HG03565 (cell line): ENCODE measurements around the gene XRRA1.
"Not testable (repeated sequence)": the region's sequence is repeated elsewhere in the genome, so short reads cannot be mapped to it uniquely, and the experiment has no call there.

Experiments
- ATAC-seq: cut with Tn5 transposase; IDR thresholded peaks from one replicate; pipeline ENCODE4 v1.9.1; 2021; ENCODE audit warnings: mild to moderate bottlenecking, moderate library complexity; ENCODE audit not compliant: unreplicated experiment

XRRA1 gene, protein sequence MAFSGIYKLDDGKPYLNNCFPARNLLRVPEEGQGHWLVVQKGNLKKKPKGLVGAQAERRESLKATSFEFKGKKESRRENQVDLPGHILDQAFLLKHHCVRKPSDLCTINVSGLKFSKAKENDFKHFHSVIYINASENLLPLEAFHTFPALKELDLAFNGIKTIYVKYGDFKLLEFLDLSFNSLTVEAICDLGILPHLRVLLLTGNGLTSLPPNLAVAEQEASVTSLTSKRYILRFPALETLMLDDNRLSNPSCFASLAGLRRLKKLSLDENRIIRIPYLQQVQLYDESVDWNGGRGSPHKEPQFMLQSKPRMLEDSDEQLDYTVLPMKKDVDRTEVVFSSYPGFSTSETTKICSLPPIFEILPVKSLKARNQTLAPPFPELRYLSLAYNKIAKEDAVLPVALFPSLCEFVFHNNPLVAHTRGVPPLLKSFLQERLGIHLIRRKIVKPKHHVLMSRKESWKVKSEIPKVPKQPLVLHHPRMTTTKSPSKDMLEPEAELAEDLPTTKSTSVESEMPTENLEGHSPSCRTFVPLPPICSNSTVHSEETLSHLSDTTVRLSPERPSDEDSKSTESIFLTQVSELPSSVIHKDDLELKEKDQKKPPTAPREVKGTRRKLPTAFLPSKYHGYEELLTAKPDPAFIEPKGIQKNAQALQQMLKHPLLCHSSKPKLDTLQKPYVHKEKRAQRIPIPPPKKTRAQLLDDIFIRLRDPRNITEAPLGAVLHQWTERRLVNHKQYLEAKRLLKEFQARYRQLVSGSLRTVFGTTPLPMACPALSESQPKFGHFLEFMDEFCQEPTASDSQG

DNA sequence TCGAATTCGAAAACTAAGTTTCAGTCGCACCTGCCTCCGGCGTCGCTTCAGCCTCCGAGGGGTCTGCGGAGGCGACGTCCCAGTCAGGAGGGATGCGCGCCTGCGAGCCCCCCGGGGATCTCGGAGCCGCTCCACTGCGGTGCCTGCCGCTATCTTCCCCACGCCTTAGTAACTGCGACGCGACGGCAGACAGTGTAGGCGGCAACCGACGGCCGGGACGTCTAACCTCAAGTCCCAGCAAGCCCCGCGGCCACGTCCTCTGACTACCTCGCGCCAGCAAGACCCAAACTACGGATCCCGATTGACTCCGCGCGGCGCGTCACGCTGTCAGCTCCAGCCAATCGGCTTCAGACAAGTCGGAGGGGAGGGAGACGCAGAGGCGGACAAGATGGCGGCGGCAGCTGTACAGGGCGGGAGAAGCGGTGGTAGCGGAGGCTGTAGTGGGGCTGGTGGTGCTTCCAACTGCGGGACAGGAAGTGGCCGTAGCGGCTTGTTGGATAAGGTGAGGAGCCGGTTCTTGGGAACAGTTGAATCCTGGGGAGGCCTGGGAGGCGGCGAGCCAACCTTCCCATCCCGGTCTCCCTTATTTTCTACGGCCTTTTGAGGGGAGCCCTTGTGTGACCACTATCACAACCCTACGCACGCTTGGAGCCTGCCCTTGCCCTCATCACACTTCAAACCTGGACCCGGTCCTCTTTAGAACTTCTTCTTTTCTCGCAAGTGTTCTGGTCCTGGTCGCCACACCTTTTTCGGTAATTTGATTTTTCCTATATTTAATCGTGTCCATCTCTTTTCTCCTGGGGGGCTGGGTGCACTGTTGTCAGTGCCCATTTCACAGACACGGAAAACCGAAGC is at the start of gene XRRA1, which contains the start of gene SPCS2:
Gene XRRA1 (minus strand): TSS at position 194 of the 855 bp plus-strand sequence. CDS start 8,213 bp downstream, outside the sequence.
Gene SPCS2 (plus strand): TSS at position 369 of the 855 bp plus-strand sequence. CDS start 20 bp downstream, at position 389.
- peak; percentile 92 for ATAC-seq

DNA sequence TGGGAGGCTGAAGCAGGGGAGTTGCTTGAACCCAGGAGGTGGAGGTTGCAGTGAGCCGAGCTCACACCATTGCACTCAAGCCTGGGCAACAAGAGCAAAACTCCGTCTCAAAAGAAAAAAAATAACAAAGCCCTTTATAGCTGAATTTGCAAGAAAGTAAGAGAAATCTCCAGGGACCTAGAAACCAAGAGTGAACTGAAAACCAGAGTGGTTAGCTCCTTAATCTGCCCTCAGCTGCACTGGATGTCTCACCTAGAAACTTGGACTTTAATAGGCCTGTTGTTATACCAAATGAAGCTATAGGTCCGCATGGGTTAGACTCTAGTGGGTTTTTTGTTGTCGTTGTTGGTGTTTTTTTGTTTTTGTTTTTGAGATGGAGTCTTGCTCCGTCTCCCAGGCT is 44.0 kb upstream of the XRRA1 start:
- no peak for ATAC-seq

DNA sequence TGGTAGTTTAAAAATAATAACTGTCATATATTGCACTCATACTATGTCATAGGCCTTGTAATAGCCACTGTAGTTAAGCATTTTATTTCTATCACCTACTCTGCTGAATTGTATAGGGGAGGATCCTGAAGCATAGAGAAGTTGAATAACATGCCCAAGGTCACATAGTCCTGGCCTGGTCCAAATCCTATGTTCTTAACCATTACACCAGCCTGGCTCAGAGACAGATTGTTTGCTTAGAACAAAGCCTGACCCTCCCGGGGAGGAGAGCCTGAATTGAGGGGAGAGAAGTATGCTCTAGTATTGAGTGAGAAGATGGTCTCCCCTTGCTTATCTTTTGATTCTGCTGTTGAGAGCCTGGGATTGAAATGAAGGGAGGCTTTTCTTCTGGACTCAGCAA is 42.0 kb upstream of the XRRA1 start:
- ATAC-seq = no peak

DNA sequence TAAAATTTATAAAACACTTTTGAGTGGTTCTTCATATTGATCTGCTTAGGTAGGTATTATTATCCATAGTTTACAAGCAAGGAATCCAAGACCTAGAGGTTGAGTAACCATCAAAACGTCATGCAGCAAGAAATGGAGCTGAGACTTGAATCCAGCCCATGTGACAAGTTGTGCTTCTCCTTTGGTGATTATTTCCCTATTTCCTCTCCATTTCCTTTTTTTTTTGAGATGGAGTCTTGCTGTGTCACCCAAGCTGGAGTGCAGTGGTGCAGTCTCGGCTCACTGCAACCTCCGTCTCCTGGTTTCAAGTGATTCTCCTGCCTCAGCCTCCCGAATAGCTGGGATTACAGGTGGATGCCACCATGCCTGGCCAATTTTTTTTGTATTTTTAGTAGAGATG is 41.3 kb upstream of the XRRA1 start:
- not testable (repeated sequence) for ATAC-seq

DNA sequence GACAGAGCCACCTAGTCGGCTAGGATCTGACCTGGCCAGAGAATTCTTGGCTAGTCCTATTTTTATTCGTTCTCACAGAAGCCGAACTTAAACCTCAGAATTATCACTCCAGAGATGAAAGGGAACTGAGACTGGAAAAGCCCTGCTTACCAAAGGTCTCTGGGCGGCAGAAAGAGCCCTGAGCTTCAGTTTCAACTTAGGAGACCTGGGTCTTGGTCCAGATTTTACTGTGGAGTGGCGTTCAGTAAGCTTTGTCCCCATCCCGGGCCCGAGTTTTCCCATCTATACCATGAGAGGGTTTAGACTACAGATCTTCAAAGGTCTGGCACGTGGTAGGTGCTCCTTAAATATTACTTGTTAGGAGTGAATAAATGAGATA is 40.4 kb upstream of the XRRA1 start:
- no peak for ATAC-seq

GRCh38 chr11:74988541-74989259 is 39.8 kb upstream of the XRRA1 start, which contains the start of gene NEU3:
Gene NEU3 (plus strand): TSS chr11:74988933. CDS start chr11:74989061, 128 bp downstream.
- peak; percentile 60 for ATAC-seq

GRCh38 chr11:74984730-74985129 is 35.8 kb upstream of the XRRA1 start:
- no peak for ATAC-seq

DNA sequence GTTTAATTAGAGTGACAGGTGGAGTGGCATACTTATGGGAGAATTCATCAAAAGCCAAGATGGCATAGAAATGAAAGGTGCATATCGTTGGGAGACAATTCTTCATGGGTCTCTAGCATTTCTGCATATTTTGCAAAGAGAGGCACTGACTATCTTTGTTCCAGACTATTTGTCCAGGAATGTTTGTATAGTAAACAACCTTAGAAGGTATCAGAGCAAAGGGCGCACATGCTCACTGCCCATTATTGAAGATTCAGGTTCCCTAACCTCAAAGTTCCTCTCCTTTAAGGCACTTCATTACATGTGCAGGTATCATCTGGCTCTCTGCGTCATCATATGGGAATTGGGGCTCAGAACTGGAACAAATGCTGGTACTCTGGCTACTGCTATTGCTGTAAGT is 35.2 kb upstream of the XRRA1 start:
- ATAC-seq = no peak

GRCh38 chr11:74981888-74982287 is 33.0 kb upstream of the XRRA1 start:
- ATAC-seq = no peak

- ATAC-seq = no peak
Measured at GRCh38 chr11:74980634-74981033, 31.7 kb upstream of the XRRA1 start.

DNA sequence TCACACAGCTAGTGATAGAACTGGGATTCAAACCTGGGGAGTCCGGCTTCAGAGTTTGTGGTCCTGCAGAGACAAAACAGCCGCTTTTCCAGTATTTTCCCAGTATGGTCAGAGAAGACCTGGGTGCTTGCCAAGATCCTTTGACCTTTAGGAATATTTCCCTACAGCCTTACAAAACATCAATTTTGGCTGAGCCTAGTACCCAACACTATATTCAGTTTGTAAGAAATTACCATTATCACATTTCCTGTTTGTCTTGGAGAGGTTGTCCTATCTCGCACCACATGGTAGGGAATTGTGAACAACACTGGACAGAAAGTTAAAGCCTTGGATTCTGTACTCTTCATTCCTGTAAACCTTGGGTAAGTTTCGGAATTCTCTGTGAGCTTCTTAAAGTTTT is 29.1 kb upstream of the XRRA1 start:
- no peak for ATAC-seq

- ATAC-seq = no peak
Measured at GRCh38 chr11:74971424-74971823, 22.5 kb upstream of the XRRA1 start.

DNA sequence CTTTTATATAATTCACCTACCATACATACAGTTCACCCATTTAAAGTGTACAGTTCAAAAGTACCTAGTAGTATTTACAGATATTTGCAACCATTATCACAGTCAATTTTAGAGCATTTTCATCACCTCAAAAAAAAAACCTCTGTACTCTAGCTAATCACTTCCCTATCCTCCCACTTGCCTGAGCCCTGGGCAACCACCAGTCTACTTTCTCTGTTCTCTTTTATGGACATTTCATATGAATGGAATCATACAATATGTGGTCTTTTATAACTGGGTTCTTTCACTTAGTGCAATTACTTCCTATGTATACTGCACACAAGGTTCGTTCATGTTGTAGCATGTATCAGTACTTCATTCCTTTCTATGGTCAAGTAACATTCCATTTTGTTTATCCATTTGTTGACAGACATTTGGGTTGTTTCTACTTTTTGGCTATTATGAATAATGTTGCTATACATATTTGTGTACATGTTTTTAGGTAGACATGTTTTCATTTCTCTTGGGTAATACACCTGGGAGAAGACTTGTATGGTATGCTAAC is 22.0 kb upstream of the XRRA1 start:
- no peak for ATAC-seq

DNA sequence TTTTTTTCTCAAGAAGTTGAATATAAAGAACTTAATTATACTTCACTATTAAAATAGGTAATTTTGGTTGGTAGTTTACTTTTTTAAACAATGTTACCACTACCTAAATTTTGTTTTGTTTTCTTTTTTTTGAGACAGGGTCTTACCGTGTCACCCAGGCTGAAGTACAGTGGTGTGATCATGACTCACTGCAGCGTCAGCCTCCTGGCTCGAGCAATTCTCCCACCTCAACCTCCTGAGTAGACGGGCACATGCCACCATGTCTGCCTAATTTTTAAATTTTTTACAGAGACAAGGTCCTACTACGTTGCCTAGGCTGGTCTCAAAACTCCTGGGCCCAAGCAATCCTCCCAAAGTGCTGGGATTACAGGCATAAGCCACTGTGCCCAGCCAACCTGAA is 17.8 kb upstream of the XRRA1 start:
- ATAC-seq = no peak

- ATAC-seq = not testable (repeated sequence)
Measured at GRCh38 chr11:74960128-74960527, 11.2 kb upstream of the XRRA1 start.

DNA sequence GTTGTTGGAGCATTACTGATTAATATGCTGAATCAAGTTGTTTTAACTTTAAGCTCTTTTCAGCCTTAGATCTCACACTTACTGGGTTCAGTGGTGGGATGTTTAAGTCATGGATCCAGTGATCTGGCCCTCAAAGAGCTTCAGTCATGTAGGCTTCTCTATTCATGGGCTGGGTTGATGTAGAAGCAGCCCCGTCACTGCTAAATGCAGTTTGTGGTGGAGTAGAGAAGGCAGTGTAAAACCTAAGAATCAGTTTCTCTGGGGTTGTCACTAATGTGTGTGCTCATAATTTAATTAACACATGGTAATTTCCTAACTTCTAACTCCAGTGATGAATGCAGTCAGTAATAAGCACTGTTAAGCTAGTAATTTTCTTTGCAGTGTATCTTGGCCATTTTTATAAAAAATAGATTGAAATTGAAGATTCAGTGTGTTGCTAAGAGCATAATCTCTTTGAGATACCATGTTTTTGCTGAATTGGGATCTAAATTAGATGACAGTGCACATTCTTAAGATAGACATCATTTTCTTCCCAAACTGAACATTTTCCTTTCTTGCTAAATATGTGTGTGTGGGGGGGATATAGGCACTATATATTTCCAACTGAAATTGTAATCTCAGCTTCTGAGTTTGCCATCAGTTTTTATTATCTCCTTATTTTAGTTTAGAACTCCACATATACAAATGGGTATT is 9.2 kb upstream of the XRRA1 start:
- ATAC-seq = no peak

DNA sequence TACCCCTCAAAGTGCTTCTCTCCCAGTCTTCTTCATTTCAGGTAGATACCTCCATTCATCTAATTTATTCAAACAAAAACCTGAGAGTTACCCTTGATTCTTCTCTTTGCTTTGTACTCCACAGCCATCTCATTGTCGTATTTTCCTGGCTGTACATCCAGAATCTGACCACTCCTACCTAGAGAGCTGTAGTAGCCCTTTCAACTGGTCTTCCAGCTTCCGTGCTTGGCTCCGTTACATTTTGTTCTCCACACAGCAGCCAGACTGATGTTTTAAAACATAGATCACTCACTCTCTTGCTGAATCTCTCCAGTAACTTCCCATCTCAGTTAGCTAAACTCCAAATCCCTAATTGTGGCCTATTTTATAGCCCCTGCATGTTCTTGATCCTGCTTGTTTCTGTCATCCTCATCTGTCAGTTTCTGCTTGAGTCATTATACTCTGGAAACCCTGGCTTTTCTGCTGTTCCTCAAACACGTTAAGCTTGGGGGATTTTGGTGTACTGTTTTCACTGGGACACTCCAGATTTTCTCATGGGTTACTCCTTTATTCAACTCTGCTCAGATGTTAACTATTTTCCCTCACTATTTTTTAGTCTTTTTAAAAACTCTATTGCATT is 7.6 kb upstream of the XRRA1 start:
- no peak for ATAC-seq

GRCh38 chr11:74954199-74954598 is 5.3 kb upstream of the XRRA1 start:
- no peak for ATAC-seq

GRCh38 chr11:74953451-74953850 is 4.6 kb upstream of the XRRA1 start:
- no peak for ATAC-seq
